ENCODE data around the gene TMEM119. TPM values are rescaled to one million over a fixed set of nuclear protein-coding genes. Genes with fewer than 3 reads are reported as not detected.

TMEM119 gene
- total and polyA plus RNA-seq, 2 experiments from 2014 or later = 55.5 to 93.2 TPM

DNA sequence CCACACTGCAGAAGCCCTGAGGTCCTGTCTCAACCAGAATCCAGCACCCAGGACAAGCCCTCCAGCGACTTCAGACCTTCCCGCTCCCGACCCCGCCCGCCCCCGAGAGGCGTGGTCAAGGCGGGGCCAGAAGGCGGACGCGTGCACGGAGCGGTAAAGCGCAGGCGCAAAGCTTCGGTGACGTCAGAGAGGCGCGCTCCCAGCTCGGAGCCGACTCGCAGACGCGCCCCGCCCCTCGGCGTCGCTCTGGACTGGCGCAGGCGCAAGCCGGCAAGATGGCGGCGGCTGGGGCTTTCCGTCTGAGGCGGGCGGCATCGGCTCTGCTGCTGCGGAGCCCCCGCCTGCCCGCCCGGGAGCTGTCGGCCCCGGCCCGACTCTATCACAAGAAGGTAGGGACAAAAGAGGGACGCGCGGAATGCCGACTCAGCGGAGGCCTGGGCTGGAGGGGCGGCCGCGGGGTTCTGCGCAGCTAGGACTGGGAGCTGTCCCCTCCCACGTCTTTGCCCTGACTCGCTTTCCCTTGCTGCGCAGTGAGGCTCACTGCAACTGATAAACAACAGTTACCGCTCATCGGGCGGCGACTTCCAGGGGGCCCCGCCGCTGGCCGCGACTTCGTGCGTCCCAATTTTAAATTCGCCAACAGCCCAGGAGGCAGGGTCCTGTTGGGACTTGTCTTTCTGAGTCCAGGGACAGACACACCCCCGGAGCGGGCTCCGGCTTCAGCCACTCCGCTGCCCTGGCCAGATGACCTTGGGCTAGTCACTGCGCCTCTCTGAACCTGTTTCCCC is 35.3 kb downstream of the TMEM119 start, which contains the start of gene ISCU:
TSS of gene ISCU (plus strand) at position 249 of the 788 bp plus-strand sequence. CDS start at position 276, 27 bp downstream.
- peaks cover 28% of the 10 kb centered on the region for H3K36me3 ChIP-seq (ENCODE audit: low read depth)
- peaks cover 36% of the 10 kb centered on the region for H3K4me1 ChIP-seq (ENCODE audit: insufficient read depth)
- H3K9me2 ChIP-seq (ENCODE audit: insufficient read depth) = no peaks in the 10 kb centered on the region
- WGBS, 2 experiments (ENCODE audit: low coverage in 1 of 2, low lambda C conversion rate in 2 of 2, missing lambda C conversion rate in 2 of 2) = 0 to 1% methylated on average over 71 to 72 of the region's 72 CpGs
- peak within 1 kb of the TSS; percentile 94 for H3K4me2 ChIP-seq (ENCODE audit: unreplicated experiment)
- H3F3A ChIP-seq (ENCODE audit: insufficient read depth) = peaks cover 29% of the 10 kb centered on the region
- H3K27me3 ChIP-seq (replicated peaks; ENCODE audit: insufficient read depth) = no peaks in the 10 kb centered on the region
- peaks cover 60% of the 10 kb centered on the region for H3K79me2 ChIP-seq (ENCODE audit: insufficient read depth)
- peak within 1 kb of the TSS; percentile 91 for H3K27ac ChIP-seq
- H4K20me1 ChIP-seq (ENCODE audit: insufficient read depth) = no peaks in the 10 kb centered on the region
- H3K9ac ChIP-seq = peak within 1 kb of the TSS; percentile 98
- DNase-seq = peak; percentile 98
- TF ChIP-seq EZH2 (IDR thresholded peaks at IDR 0.05; ENCODE audit: insufficient read depth, poor library complexity, severe bottlenecking) (no peak), EZH2phosphoT487 (IDR thresholded peaks at IDR 0.05; ENCODE audit: insufficient read depth, low read depth) (no peak)
- in situ Hi-C loops (cut with MboI) = loop anchor here (10.0 kb wide), 2 partner anchors 242 to 532 kb away; partner anchors contain the start of genes ALKBH2 and UNG
- H2AFZ ChIP-seq = peak within 1 kb of the TSS; percentile 89
- no peaks in the 10 kb centered on the region for H3K9me3 ChIP-seq (ENCODE audit: low read depth)
- peak within 1 kb of the TSS; percentile 98 for H3K4me3 ChIP-seq

DNA sequence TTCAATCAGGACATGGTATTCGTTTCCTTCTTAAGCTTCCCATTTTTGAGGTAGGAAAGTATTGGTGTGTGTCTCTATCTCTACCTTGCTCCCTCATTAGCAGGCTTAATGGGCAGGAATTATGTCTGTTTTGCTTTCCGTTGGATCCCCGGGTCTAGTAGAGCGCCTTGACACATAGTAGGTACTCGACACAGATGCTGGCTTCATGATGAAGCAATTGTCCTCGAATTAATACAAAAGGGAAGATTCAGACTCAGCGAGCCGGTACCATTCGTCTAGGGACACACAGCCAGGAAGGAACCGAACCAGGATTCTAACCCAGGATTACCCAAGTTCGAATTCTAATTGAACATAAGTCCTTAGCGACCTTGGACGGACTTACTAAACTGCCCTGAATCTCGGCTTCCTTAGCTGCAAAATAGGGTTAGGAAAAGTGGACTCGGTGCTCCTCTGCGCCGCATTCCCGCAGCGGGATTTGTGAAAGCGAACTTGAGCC is 36.0 kb downstream of the TMEM119 start:
- 1% methylated on average over 20 of the region's 20 CpGs for WGBS, 2 experiments (ENCODE audit: low coverage in 1 of 2, low lambda C conversion rate in 2 of 2, missing lambda C conversion rate in 2 of 2)
- H3K9me2 ChIP-seq (ENCODE audit: insufficient read depth) = no peaks in the 10 kb centered on the region
- H3K36me3 ChIP-seq (ENCODE audit: low read depth) = peaks cover 22% of the 10 kb centered on the region
- H3F3A ChIP-seq (ENCODE audit: insufficient read depth) = peaks cover 23% of the 10 kb centered on the region
- peak overlapping the region; percentile 98 for H3K9ac ChIP-seq
- H3K4me2 ChIP-seq (ENCODE audit: unreplicated experiment) = peak overlapping the region; percentile 91
- DNase-seq = no peak
- peak overlapping the region; percentile 91 for H3K27ac ChIP-seq
- TF ChIP-seq EZH2phosphoT487 (IDR thresholded peaks at IDR 0.05; ENCODE audit: insufficient read depth, low read depth) (no peak), EZH2 (IDR thresholded peaks at IDR 0.05; ENCODE audit: insufficient read depth, poor library complexity, severe bottlenecking) (no peak)
- H2AFZ ChIP-seq = peak overlapping the region; percentile 89
- H4K20me1 ChIP-seq (ENCODE audit: insufficient read depth) = no peaks in the 10 kb centered on the region
- H3K4me1 ChIP-seq (ENCODE audit: insufficient read depth) = peaks cover 36% of the 10 kb centered on the region
- peaks cover 66% of the 10 kb centered on the region for H3K79me2 ChIP-seq (ENCODE audit: insufficient read depth)
- in situ Hi-C loops (cut with MboI) = loop anchor here (10.0 kb wide), 2 partner anchors 243 to 533 kb away; partner anchors contain the start of genes ALKBH2 and UNG
- H3K9me3 ChIP-seq (ENCODE audit: low read depth) = no peaks in the 10 kb centered on the region
- peak overlapping the region; percentile 98 for H3K4me3 ChIP-seq
- H3K27me3 ChIP-seq (replicated peaks; ENCODE audit: insufficient read depth) = no peaks in the 10 kb centered on the region

DNA sequence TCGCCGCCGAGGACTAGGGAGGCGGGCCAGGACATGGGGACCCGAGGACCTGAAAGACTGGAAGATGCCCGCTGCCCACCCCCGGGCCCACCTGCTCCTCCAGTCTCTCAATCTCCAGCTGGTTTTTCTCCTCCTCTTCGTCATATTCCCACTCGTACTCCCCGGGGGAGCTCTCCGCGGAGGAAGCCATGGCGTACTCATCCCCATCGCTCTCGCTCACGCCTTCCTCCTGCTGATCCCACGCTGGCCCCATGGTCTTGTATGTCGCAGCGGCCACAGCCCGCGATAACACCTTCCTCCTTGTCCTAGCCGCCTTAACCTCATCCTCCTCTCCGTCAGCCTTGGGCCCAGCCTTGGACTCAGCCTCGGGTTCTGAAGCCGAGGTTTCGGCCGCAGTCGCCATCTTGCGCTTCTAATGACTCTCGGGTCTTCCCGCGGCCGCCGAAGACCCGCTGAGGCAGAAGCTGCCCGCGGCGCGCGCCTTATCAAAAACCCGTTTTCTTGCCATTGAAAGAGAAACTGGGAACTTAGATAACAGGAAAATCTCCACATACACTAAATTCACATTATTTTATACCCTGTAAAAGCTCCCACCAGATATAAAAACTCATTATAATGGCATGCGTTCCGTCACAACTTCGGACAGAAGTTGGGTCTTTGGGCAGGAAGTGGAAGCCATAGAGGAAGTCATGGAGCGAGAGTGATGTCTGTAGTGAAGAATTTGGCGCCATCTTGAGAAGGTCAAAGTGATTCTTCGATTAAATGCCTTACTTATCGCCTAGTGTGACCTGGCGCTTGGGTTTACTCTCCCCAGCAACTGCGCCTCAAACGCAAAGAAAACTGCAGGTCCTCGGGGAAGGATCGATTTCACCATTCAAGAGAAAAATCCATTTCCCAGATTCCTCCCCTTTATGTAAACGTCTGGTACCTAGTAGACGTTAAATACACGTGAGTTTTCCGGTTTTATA is 36.8 kb downstream of the TMEM119 start, which contains the start of gene SART3:
TSS of gene SART3 (minus strand) at position 422 of the 968 bp plus-strand sequence. CDS start at position 403, 19 bp downstream.
- peak within 1 kb of the TSS; percentile 98 for H3K9ac ChIP-seq
- peak; percentile 96 for DNase-seq
- peaks cover 21% of the 10 kb centered on the region for H3F3A ChIP-seq (ENCODE audit: insufficient read depth)
- peak within 1 kb of the TSS; percentile 91 for H3K27ac ChIP-seq
- H3K9me2 ChIP-seq (ENCODE audit: insufficient read depth) = no peaks in the 10 kb centered on the region
- peak within 1 kb of the TSS; percentile 98 for H3K4me3 ChIP-seq
- H3K27me3 ChIP-seq (replicated peaks; ENCODE audit: insufficient read depth) = no peaks in the 10 kb centered on the region
- H3K4me1 ChIP-seq (ENCODE audit: insufficient read depth) = peaks cover 33% of the 10 kb centered on the region
- no peak for TF ChIP-seq EZH2phosphoT487 (IDR thresholded peaks at IDR 0.05; ENCODE audit: insufficient read depth, low read depth)
- no peak for TF ChIP-seq EZH2 (IDR thresholded peaks at IDR 0.05; ENCODE audit: insufficient read depth, poor library complexity, severe bottlenecking)
- in situ Hi-C loops (cut with MboI) = loop anchor here (10.0 kb wide), 2 partner anchors 244 to 534 kb away; partner anchors contain the start of genes ALKBH2 and UNG
- WGBS, 2 experiments (ENCODE audit: low coverage in 1 of 2, low lambda C conversion rate in 2 of 2, missing lambda C conversion rate in 2 of 2) = 0 to 1% methylated on average over 54 to 56 of the region's 57 CpGs
- H3K79me2 ChIP-seq (ENCODE audit: insufficient read depth) = peaks cover 75% of the 10 kb centered on the region
- no peaks in the 10 kb centered on the region for H3K9me3 ChIP-seq (ENCODE audit: low read depth)
- H3K4me2 ChIP-seq (ENCODE audit: unreplicated experiment) = peak within 1 kb of the TSS; percentile 91
- 0 out of 2 replicates have a peak, but pooled peaks cover 3% of the 10 kb centered on the region for H4K20me1 ChIP-seq (ENCODE audit: insufficient read depth)
- peaks cover 18% of the 10 kb centered on the region for H3K36me3 ChIP-seq (ENCODE audit: low read depth)
- peak within 1 kb of the TSS; percentile 89 for H2AFZ ChIP-seq

Data from GM23248 (cell line).